ENCODE measurements around the gene UBR4. TPM values are rescaled to one million over a fixed set of nuclear protein-coding genes. Genes with fewer than 3 reads are reported as not detected.

Gene UBR4
- total and polyA plus RNA-seq, 7 donors = 32.4 to 215 (median 73.5) TPM

DNA sequence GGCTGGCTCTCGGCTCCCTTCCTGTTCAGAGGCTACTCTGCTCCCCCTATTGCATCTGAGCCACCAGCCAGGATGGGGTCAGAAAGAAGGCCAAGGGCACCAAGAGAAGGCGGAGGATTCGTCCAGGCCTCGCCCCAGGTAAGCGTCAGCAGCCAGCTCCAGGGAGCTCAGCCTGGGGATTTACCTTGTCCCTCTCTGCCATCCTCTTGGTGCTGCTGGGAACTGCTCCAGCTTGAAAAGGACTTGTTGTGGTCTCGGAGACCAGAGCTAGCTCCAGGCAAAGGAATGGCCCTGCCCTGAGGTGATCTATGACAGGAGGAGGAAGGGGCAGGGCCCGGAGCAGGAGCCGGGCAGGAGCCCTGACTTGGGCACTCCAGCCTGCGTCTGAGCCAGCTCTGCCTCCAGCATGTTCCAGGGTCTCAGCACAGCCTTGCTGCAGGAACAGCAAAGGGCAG, 139.8 kb downstream of the UBR4 start:
- H3K9me3 ChIP-seq = no peaks in the 10 kb centered on the region
- TF ChIP-seq POLR2AphosphoS5 (IDR thresholded peaks at IDR 0.05) (no peak), POLR2A (IDR thresholded peaks at IDR 0.05) (no peak)
- TF ChIP-seq, protein P1, sequence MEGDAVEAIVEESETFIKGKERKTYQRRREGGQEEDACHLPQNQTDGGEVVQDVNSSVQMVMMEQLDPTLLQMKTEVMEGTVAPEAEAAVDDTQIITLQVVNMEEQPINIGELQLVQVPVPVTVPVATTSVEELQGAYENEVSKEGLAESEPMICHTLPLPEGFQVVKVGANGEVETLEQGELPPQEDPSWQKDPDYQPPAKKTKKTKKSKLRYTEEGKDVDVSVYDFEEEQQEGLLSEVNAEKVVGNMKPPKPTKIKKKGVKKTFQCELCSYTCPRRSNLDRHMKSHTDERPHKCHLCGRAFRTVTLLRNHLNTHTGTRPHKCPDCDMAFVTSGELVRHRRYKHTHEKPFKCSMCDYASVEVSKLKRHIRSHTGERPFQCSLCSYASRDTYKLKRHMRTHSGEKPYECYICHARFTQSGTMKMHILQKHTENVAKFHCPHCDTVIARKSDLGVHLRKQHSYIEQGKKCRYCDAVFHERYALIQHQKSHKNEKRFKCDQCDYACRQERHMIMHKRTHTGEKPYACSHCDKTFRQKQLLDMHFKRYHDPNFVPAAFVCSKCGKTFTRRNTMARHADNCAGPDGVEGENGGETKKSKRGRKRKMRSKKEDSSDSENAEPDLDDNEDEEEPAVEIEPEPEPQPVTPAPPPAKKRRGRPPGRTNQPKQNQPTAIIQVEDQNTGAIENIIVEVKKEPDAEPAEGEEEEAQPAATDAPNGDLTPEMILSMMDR (IDR thresholded peaks at IDR 0.05) = no peak
- H3K4me3 ChIP-seq = no peak overlapping the region
- peaks cover 0 to 54% (median 46%) of the 10 kb centered on the region in 4 donors for H3K4me1 ChIP-seq
- intact Hi-C loops (cut with DNase I) = loop anchor here (5.0 kb wide), 2 partner anchors 58 to 148 kb away; no protein-coding TSS in a partner anchor
- H3K27me3 ChIP-seq = no peaks in the 10 kb centered on the region
- DNase-seq = no peak
- 33 to 66% methylated on average over 9 of the region's 9 CpGs for WGBS, 2 donors
- peaks cover 0 to 28% (median 15%) of the 10 kb centered on the region in 4 donors for H3K36me3 ChIP-seq
- H3K27ac ChIP-seq = no peak overlapping the region

DNA sequence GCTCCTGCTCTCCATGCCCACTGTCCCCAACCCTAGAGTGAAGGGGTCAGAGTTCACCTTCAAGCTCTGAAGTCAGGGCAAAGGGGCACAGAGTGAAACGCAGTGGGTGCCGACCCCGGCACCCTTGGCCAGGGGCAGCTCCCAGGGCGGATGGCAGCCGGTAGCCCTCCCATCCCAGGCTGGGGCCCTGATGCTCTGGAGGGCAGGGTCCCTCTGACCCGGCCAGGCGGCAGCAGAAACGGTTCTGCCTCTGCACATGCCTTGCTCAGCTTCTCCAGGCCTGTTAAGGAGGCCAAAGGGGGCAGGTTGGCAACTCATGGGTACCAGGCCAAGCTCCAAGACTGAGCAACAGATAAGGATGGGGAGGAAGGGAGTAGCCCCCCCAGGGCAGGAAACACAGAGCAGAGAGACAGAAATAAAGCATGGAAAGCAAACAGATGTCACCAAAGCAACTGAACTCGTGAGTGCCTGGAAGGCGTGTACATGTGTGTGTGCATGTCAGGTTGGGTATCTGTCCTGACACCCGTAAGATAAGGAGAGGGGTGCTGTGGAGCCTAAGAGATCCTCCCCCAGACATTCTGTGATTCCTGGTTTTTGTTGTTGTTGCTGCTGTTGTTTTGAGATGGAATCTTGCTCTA, 141.3 kb downstream of the UBR4 start:
- Histone ChIP-seq H3K36me3 (peaks cover 0 to 14% (median 4%) of the 10 kb centered on the region in 4 donors), H3K4me1 (peaks cover 0 to 39% (median 34%) of the 10 kb centered on the region in 4 donors), H3K4me3 (no peak overlapping the region), H3K27ac (no peak overlapping the region), H3K9me3 (no peaks in the 10 kb centered on the region), H3K27me3 (no peaks in the 10 kb centered on the region)
- intact Hi-C loops (cut with DNase I) = no loop called here
- WGBS, 2 donors = 50 to 75% methylated on average over 11 of the region's 11 CpGs
- TF ChIP-seq EP300 (IDR thresholded peaks at IDR 0.05) = no peak
- TF ChIP-seq, protein P1 (IDR thresholded peaks at IDR 0.05) = no peak
- TF ChIP-seq POLR2AphosphoS5 (IDR thresholded peaks at IDR 0.05) = no peak
- no peak for TF ChIP-seq POLR2A (IDR thresholded peaks at IDR 0.05)
- no peak for DNase-seq

DNA sequence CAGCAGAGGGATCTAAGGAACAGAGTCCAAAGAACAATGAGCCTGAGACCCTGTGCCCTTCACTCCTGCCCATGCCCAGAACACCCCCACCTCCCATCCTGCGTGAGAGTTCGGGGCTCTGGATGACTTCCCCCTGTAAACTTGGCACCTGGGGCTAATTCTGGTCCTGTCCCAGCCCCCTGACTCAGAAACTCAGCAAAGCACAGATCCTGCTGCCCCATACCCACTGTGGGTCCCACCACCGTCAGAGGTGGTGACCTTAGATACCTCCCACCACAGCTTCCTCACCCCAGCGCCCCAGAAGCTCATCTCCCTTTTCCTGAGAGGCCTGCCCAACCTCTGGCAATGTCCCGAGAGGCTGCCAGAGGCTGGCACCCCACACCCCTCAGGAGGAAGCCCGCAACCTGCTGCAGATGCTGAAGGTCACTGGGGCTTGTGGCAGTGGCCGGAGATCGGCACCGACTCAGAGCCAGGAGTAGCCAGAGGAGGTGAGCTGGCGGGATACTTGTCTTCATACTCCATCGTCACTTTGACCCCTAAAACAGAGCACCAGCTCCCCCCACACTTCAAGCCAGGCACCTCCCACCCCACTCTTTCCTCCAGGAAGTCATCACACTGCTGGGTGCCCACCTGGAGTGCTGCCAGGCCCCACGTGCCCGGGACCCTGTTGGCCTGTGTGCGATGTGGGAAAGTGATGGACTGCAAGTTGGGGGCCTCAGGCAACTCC, 142.0 kb downstream of the UBR4 start:
- intact Hi-C loops (cut with DNase I) = no loop called here
- peaks cover 0 to 7% (median 0%) of the 10 kb centered on the region in 4 donors for H3K36me3 ChIP-seq
- WGBS, 2 donors = 58 to 69% methylated on average over 14 of the region's 14 CpGs
- TF ChIP-seq POLR2A (IDR thresholded peaks at IDR 0.05) = no peak
- TF ChIP-seq, protein P1 (IDR thresholded peaks at IDR 0.05) = no peak
- TF ChIP-seq POLR2AphosphoS5 (IDR thresholded peaks at IDR 0.05) = no peak
- no peak for TF ChIP-seq EP300 (IDR thresholded peaks at IDR 0.05)
- no peak for DNase-seq
- no peaks in the 10 kb centered on the region for H3K27me3 ChIP-seq
- H3K4me3 ChIP-seq = no peak overlapping the region
- H3K9me3 ChIP-seq = no peaks in the 10 kb centered on the region
- no peak overlapping the region for H3K27ac ChIP-seq
- H3K4me1 ChIP-seq = peaks cover 0 to 32% (median 29%) of the 10 kb centered on the region in 4 donors

DNA sequence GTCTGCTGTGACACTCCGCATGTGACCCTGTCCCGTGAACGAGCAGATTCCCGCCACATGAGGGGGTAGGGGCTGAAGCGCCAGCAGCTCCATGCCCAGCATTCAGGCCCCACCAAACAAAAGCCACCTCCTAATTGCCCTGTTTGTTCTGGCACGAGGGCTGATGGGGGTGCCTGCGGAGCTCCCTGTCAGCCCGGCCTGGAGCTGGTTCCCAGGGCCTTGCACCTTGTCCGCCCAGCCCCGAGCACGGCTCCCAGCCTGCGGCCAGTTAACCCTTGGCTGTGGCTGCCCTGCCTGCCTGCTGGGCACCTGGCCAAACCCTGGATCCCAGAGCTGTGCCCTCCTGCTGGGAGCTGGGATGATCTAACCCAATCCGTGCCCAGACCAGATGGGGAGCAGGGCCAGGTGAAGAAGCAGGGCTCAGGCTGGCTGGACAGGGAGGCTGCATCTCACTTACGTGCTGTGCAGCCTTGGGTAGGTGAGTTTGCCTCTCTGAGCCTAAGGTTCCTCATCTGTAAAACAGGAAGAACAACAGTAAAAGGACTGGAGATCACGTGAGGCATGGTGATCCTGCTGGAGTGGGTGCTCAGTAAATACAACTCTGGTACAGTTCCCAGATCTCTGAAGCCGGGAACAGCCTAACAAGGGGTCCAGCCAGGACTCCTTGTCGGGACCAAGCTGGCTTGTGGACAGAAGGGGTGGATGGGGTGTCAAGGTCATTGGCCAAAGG, 142.7 kb downstream of the UBR4 start:
- TF ChIP-seq POLR2A (IDR thresholded peaks at IDR 0.05) (no peak), EP300 (IDR thresholded peaks at IDR 0.05) (no peak), POLR2AphosphoS5 (IDR thresholded peaks at IDR 0.05) (no peak)
- TF ChIP-seq, protein P1 (IDR thresholded peaks at IDR 0.05) = no peak
- H3K36me3 ChIP-seq = no peaks in the 10 kb centered on the region
- WGBS, 2 donors = 14 to 46% methylated on average over 17 of the region's 17 CpGs
- no peak overlapping the region for H3K27ac ChIP-seq
- H3K4me1 ChIP-seq = peaks cover 0 to 25% (median 23%) of the 10 kb centered on the region in 4 donors
- H3K4me3 ChIP-seq = no peak overlapping the region
- no peaks in the 10 kb centered on the region for H3K27me3 ChIP-seq
- intact Hi-C loops (cut with DNase I) = no loop called here
- no peak for DNase-seq
- H3K9me3 ChIP-seq = no peaks in the 10 kb centered on the region

Measured in sigmoid colon (tissue), 7 donors.